Fibroblast of skin of right biceps (primary cell): ENCODE measurements around the gene LRRC15.

Experiments used
- DNase-seq: peaks from one replicate; pipeline ENCODE4 v3.0.0-alpha.2; 2013

Gene LRRC15

DNA sequence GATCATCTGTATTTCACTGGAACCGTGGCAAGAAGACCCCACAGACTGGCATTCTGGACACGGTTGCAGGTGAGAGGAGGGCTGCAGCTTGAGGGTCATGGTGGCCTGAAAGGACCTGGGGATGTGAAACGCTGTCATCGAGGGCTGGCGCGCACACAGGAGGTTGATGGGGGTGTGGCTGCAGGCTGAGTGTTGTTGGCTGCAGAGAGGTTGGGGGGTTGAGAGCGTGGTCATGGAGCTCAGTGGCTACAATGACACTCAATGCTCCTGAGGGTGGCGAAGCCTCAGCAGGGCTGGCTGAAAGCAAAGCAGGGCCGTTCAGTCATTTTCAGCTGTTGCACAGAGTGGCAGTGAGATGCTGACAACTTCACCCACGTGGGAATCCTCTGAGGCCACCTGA, 39.4 kb downstream of the LRRC15 start:
- no peak for DNase-seq

GRCh38 chr3:194329583-194329965, 40.0 kb downstream of the LRRC15 start:
- DNase-seq = no peak

GRCh38 chr3:194328942-194329582, 40.5 kb downstream of the LRRC15 start:
- DNase-seq = no peak

DNA sequence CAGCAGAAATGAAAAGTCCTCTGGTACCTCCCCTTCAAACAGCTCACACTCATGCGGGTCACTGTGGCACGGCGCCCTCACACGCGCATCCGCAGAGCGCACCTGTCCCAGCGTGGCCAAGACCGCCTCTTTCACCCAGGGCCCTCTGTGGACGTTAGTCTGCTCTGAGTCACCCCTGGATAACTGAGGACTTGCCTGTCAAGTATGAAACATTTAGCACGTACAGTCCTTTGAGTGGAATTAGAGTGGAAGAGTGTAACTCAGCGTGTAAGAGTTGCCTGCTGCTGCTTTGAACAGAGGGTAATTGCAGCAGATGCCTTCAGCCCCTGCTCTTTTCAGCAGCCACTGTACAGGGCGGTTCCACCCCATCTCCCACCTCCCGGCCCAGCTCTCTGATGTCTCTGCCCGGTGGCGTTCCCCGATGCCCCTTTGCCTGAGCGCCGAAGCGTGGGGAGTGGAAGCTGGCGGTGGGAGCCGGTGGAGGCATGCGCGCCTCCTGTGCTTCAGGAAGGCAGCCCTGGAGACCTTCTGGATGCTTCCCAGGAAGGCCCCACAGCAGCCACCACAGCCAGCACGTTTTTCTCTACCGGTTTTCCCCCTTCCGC, 41.4 kb downstream of the LRRC15 start:
- DNase-seq = peak; percentile 79

DNA sequence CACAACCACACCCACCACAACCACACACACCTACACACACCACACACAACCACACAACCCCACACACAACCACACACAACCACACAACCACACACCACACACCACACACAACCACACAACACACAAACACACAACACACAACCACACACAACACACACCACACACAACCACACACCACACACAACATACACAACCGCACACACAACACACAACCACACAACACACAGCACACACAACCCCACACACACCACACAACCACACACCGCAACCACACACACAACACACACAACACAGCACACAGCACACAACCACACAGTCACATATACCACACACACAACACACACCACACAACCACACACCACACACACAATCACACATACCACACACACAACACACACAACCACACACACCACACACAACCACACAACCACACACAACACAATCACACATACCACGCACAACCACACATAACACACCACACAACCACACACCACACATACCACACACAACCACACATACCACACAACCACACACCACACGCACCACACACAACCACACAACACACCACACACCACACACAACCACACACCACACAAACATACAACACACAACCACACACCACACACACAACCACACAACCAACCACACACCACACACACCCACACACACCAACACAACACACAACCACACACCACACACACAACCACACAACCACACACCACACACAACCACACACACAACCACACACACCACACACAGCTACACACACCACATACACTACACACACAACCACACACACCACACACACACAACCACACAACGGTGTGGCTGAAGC, 42.1 kb downstream of the LRRC15 start:
- peak; percentile 37 for DNase-seq

GRCh38 chr3:194326968-194327217, 42.6 kb downstream of the LRRC15 start:
- no peak for DNase-seq

DNA sequence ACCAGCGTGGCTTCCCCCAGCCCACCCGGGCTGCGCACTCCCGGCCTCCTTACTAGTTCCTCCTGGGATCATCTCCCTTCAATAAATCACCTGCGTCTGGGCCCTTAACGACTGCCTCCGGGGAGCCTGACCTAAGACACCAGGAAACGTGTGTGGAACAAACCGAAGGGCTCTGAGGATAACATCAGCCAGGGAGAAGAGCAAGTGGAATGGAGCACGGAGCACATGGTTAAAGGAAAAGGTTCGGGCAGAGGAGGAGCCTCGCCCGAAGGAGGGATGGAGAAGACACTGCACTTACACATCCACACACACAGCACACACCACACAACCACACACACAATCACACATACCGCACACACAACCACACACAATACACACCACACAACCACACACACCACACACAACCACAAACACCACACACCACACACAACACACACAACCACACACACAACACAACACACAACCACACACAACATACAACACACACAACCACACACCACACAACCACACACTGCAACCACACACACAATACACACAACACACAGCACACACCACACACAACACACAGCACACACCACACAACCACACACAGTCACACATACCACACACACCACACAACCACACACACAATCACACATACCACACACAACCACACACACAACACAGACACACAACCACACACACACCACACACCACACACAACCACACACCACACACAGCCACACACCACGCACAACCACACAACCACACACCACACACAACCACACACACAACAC, 43.2 kb downstream of the LRRC15 start:
- peak; percentile 31 for DNase-seq

- no peak for DNase-seq
Observed at GRCh38 chr3:194325424-194326153, 44.0 kb downstream of the LRRC15 start.

- no peak for DNase-seq
Observed at GRCh38 chr3:194324823-194325327, 44.7 kb downstream of the LRRC15 start.

- DNase-seq = peak; percentile 88
Observed at GRCh38 chr3:194323785-194324735, 45.5 kb downstream of the LRRC15 start.

DNA sequence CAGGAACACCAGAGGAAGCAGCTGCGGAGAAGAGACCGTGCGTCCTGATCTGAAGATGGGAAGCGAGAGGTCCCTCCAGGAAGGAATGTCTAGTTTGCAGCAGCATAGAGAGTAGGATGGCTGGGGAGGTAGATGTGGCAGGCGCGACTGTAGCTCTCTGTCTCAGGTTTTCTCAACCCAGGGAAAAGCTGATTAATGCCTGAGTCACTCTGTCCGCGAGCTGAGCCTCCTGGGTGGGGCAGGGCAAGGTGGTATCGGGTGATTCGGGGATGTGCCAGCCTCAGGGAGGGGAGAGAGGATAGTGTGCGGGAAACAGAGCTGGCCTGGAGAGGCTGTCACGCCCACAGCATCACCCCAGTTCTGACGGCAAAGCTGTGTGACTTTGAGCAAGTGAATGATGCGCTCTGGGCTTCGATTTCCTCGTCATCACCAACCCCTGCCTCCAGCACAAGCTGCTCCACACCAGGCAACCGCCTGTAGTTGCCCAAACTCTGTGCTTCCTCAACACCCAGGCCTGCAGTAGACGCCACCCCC, 46.8 kb downstream of the LRRC15 start:
- DNase-seq = peak; percentile 88

DNA sequence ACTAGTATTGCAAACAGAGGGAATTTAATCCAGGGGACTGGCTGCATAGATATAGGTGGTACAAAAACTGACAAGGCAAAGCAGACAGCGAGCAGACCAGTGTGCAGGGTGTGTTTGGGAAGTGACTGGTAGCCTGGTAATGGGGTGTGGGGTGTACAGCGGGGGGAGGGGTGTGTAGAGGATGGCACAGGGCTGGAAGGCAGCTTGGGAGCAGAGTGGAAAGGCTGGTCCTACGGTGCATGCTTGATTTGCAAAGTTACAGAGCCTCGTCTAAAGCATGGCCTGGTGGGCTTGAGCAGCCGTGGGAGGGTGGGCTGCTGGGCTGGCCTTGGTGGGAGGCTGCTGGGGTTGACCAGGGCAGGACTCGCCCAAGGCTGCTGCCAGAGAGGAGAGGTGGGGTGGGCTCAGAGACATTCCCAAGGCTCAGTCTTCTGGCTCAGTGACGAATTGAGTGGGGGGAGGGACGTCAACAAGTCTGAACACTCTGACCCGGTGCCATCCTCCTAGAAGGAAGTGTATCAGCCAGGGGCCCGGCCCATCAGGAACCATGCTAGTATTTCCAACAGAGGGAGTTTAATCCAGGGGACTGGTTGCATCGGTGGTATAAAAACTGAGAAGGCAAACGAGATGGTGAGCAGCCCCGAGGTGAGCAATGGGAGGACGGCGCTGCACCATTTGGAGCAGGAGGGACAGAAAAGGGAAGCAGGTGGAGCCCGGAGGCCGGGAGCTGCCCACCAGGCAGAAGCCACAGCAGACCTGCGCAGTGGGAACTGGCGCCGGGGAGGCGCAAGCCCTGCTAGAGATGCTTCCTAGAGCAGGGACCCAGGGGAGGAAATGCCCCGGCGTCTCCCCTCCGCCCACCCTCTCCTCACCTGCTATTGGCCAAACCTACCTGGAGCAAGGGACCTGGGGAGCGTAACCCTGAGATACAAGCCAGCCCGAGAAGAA, 47.6 kb downstream of the LRRC15 start:
- no peak for DNase-seq

GRCh38 chr3:194320744-194321243, 48.7 kb downstream of the LRRC15 start:
- no peak for DNase-seq

- DNase-seq = no peak
Observed at GRCh38 chr3:194320100-194320499, 49.4 kb downstream of the LRRC15 start.

DNA sequence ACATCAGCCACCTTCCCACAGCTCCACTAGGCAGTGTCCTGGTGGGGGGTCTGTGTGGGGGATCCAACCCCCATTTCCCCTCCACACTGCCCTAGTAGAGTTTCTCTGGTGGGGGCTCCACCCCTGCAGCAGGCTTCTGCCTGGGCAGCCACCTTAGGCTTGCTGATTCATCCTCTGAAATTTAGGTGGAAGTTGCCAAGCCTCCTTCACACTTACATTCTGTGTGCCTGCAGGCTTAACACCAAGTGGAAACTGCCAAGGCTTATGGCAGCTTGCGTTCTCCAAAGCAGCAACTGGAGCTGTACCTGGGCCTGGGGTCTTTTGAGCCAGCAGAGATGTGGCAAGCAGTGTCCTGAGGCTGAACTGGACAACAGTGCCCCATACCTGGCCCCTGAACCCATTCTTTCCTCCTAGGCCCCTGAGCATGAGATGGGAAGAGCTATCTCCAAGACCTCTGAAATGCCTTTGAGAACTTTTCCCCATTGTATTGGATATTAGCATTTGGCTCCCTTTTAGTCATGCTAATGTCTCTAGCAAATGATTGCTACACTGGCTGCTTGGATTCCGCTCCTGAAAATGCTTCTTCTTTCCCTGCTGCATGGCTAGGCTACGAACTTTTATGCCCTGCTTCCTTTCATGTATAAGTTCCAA, 50.9 kb downstream of the LRRC15 start:
- DNase-seq = no peak

DNA sequence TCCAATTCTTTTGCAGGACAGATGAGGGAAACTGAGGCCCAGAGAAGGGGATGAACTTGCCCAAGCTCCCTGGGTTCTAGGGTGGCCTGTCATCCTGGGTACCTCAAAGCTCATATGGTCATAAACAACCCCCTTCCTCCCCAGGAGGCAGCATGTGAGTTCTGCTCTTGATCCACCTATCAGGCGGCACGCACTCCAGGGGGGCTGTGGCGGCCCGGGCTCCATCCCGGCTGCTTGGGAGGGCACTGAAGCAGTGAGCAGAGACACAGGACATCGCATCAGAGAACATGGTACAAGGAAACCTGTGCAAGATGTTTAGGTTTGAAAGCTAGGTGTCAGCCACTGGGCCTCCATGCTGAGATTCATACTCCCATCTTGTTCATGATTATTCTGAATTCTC, 52.6 kb downstream of the LRRC15 start:
- DNase-seq = no peak

- no peak for DNase-seq
Observed at GRCh38 chr3:194315965-194316361, 53.6 kb downstream of the LRRC15 start.

DNA sequence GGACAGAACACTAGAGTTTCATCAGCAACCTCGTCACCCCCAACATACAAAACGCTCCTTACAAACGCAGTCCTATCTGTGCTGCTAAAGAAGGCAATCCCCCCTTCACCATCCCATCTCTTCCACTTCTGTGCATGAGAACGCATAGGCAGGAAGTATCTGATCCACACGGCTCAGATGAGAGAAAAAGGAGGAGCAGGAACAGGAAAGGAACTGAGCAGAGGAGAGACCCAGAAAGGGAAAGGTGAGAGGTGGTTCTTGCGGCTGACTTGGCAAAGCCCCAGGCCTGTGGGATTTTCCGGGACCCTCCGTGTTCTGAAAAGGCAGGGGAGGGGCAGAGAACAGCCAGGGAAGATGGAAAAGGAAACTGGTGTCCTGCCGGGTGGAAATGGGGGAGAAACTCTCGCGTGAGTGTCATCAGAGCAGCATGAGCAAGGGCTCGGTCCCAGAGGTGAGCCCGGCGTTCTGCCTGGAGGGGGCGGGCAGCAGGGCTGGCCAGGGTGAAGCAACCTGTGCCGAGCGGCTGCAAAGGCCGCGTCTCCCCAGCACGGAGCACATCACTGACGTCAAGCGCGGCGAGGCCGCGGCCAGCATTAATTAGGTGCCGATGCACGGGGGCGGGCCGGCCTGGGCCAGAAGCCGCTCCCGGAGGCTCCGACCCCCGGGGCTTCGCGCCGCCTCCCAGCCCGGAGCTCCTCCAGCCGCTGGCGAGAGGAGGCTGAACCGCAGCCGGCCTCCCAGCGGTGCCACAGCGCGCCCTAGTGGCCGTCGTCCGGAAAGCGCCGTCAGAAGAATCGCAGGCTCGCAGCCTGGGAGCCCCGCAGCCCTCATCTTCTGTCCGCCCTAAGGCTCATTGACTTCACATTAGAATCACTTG, 54.2 kb downstream of the LRRC15 start:
- DNase-seq = peak; percentile 88
